Activated gamma-delta T cell (primary cell): ENCODE data around the gene ZNF30.
"Not testable (repeated sequence)": the region's sequence is repeated elsewhere in the genome, so short reads cannot be mapped to it uniquely, and the experiment has no call there.

Experiments
- DNase-seq: peaks from one replicate; lab custom pipeline; 2025; lab: John Stamatoyannopoulos, UW

The ZNF30 gene

GRCh38 chr19:34985249-34986022, 58.7 kb downstream of the ZNF30 start:
- no peak for DNase-seq

GRCh38 chr19:34988119-34988518, 61.4 kb downstream of the ZNF30 start:
- no peak for DNase-seq

DNA sequence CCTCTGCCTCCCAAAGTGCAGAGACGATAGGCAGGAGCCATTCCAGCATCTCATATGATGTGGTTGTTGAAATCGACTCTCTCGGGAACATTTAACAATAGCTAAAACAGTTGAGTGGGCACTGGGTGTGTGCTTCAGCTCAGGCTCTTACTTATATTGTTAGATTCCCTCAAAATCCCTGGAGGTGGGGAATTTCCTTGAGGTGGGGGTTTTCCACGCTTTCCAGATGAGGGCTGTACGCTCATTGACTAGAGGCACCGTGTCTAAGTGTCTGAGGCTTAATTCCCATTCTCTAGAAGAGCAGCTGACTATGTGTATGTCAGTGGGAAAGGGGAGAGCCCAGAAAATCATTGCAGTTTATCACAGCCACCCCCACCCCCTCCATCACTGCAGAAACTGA, 62.6 kb downstream of the ZNF30 start:
- no peak for DNase-seq

DNA sequence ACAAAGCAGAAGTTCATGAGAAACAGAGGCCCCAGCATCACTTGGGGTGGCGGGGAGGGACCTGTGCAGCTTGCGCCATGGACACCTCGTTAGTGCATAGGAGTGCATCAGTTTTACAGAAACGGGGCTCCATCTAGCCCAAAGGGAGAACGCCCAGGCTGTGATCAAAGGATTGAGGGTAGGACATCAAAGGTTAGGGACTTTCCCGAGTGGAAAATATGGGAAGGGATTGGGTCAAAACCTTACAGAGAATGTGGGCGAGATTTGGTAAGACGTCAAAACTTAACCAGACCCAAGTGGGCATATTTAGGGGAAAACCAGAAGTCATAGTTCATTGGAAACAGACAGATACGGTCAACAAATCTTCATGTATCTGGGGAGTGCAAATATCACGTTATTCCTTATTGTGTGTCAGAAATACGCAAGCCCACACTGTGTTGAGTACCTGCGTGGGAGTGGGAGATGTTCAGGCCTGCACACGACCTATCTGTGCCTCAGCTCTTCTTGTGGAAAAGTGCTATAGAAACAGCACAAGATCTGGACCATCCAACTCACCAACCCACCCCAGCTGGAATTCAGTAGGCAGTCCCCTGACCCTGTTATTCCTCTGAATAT, 64.0 kb downstream of the ZNF30 start:
- DNase-seq, result no peak

DNA sequence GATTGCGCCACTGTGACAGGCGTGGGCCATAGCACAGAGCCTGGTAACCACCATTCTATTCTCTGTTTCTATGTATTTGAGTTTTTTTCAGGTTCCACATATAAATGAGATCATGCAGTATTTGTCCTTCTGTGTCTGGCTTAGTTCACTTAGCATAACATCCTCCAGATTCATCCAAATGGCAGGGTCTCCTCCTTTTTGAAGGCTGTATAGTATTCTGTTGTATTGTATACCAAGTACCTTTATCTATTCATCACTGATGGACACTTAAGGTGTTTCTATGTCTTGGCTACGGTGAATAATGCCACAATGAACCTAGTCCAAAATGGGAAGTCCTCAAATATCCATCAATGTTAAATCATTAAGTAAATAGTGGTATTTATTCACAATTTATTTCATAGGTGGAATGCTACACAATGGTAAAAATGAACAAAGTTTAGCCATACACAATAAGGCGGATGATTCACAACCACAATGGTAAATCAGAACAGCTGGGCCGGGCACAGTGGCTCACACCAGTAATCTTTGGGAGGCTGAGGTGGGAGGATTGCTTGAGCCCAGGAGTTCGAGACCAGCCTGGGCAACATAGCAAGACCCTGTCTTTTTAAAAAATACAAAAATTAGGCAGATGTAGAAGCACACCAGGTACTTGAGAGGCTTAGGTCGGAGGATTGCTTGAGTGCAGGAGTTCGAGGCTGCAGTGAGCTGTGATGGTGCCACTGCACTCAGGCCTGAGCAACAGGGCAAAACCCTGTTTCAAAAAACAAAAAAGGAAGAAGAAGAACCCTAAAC, 65.0 kb downstream of the ZNF30 start:
- DNase-seq, result no peak

GRCh38 chr19:34992582-34992981, 65.9 kb downstream of the ZNF30 start:
- DNase-seq, result not testable (repeated sequence)

DNA sequence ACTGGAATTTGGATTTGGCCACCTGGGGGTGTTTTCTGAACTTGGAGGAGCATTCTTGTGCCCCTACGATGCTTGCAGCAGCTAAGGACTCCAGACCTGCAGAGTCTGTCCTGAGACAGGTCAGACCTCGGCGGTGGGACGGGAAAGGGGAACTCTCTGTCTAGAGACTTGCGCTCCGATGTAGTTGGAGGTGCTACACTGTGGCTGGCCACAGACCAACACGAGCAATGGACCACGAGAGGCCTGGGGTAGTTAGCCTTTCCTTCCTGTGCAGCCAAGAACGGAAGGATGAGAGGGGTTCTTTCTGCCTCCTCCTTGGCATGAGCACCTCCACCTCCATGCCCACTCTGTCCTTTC, 67.6 kb downstream of the ZNF30 start:
- DNase-seq, result no peak
